Astrocyte of the cerebellum (primary cell): ENCODE results near the gene ARFGEF2.

Experiments used
- DNase-seq: peaks from one replicate; pipeline ENCODE4 v3.0.0-alpha.2; 2011; ENCODE audit warnings: low read depth
- H3K4me3 ChIP-seq: 2 replicates; pipeline ENCODE4 v1.5.1; 2011; ENCODE audit warnings: mild to moderate bottlenecking, low read depth, low read length, moderate library complexity
- CTCF ChIP-seq: IDR thresholded peaks from 2 replicates; pipeline ENCODE4 v1.5.1; 2012; ENCODE audit warnings: low read length, low read depth, moderate library complexity, mild to moderate bottlenecking; ENCODE audit errors: missing control alignments
- in situ Hi-C: cut with HindIII; loops from 2 replicates; pipeline ENCODE4 v1.10.0; 2017; ENCODE audit warnings: low sequenced_read_pairs

Gene ARFGEF2

GRCh38 chr20:48906221-48906877, 15.2 kb upstream of the ARFGEF2 start:
- in situ Hi-C loops: loop anchor here (25.0 kb wide), 1 partner anchor 244 kb away; no protein-coding TSS in a partner anchor
- no peak for TF ChIP-seq CTCF
- H3K4me3 ChIP-seq: no peak overlapping the region
- DNase-seq: no peak

- no peak overlapping the region for H3K4me3 ChIP-seq
- in situ Hi-C loops: loop anchor here (25.0 kb wide), 1 partner anchor 246 kb away; no protein-coding TSS in a partner anchor
- no peak for DNase-seq
- TF ChIP-seq CTCF: no peak
Measured at GRCh38 chr20:48908656-48909319, 12.7 kb upstream of the ARFGEF2 start.

- DNase-seq: no peak
- in situ Hi-C loops: loop anchor here (25.0 kb wide), 1 partner anchor 248 kb away; no protein-coding TSS in a partner anchor
- no peak for TF ChIP-seq CTCF
- H3K4me3 ChIP-seq: no peak overlapping the region
Measured at GRCh38 chr20:48909910-48910309, 11.6 kb upstream of the ARFGEF2 start.

GRCh38 chr20:48910347-48910781, 11.1 kb upstream of the ARFGEF2 start:
- in situ Hi-C loops: loop anchor here (25.0 kb wide), 1 partner anchor 248 kb away; no protein-coding TSS in a partner anchor
- DNase-seq: no peak
- no peak for TF ChIP-seq CTCF
- H3K4me3 ChIP-seq: no peak overlapping the region

GRCh38 chr20:48912065-48912464, 9.4 kb upstream of the ARFGEF2 start:
- H3K4me3 ChIP-seq: no peak overlapping the region
- no peak for DNase-seq
- in situ Hi-C loops: loop anchor here (25.0 kb wide), 1 partner anchor 250 kb away; no protein-coding TSS in a partner anchor
- TF ChIP-seq CTCF: no peak

GRCh38 chr20:48916699-48917098, 4.8 kb upstream of the ARFGEF2 start:
- DNase-seq: no peak
- in situ Hi-C loops: loop anchor here (25.0 kb wide), 1 partner anchor 254 kb away; no protein-coding TSS in a partner anchor
- no peak for TF ChIP-seq CTCF
- H3K4me3 ChIP-seq: no peak overlapping the region
